Neuronal stem cell (in vitro differentiated cells): Measurements from ENCODE around the gene RNASE3.

Experiments
- DNase-seq: peaks from one replicate; pipeline ENCODE4 v3.0.0-alpha.2; 2013; ENCODE audit warnings: low spot score
- H2AFZ ChIP-seq: one replicate; pipeline ENCODE4 v1.6.1; 2013; ENCODE audit warnings: mild to moderate bottlenecking, low read length, inconsistent platforms
- H2AK5ac ChIP-seq: 2 replicates; pipeline ENCODE4 v1.6.1; 2013; ENCODE audit warnings: low read depth, mild to moderate bottlenecking, inconsistent platforms, low read length, moderate library complexity, mixed read lengths
- H2BK120ac ChIP-seq: 2 replicates; pipeline ENCODE4 v1.6.1; 2013; ENCODE audit warnings: low read depth, mild to moderate bottlenecking, inconsistent platforms, low read length, moderate library complexity, mixed read lengths
- H2BK12ac ChIP-seq: one replicate; pipeline ENCODE4 v1.6.1; 2013; ENCODE audit warnings: low read length, inconsistent platforms
- H2BK15ac ChIP-seq: 2 replicates; pipeline ENCODE4 v1.6.1; 2013; ENCODE audit warnings: mild to moderate bottlenecking, low read length, inconsistent platforms, mixed read lengths
- H2BK5ac ChIP-seq: one replicate; pipeline ENCODE4 v1.6.1; 2013; ENCODE audit warnings: inconsistent platforms, mild to moderate bottlenecking, low read length, moderate library complexity
- H3K14ac ChIP-seq: one replicate; pipeline ENCODE4 v1.6.1; 2013; ENCODE audit warnings: low read length, inconsistent platforms
- H3K18ac ChIP-seq: 2 replicates; pipeline ENCODE4 v1.6.1; 2013; ENCODE audit warnings: low read length, inconsistent platforms
- H3K23ac ChIP-seq: 2 replicates; pipeline ENCODE4 v1.6.1; 2013; ENCODE audit warnings: low read depth, mild to moderate bottlenecking, mixed read lengths, low read length, inconsistent platforms; ENCODE audit not compliant: poor library complexity
- H3K27ac ChIP-seq: replicated peaks from 3 replicates; pipeline ENCODE4 v1.5.1; 2013; ENCODE audit warnings: low read length, inconsistent platforms
- H3K27me3 ChIP-seq, 3 experiments: 2 replicates each; pipeline ENCODE4 v1.6.1; 2013; ENCODE audit warnings: low read length in 3 of 3, mild to moderate bottlenecking in 2 of 3, inconsistent platforms in 1 of 3, low read depth in 1 of 3, mixed read lengths in 1 of 3, moderate library complexity in 1 of 3; ENCODE audit not compliant: control insufficient read depth in 3 of 3, insufficient read depth in 3 of 3
- H3K36me3 ChIP-seq, 2 donors: replicated peaks in 1 of 2; 2 replicates each; pipeline ENCODE4 v1.6.1; 2013; ENCODE audit warnings: low read length in 2 of 2; ENCODE audit not compliant: control insufficient read depth in 2 of 2, insufficient read depth in 2 of 2
- H3K4ac ChIP-seq: 2 replicates; pipeline ENCODE4 v1.6.1; 2013; ENCODE audit warnings: inconsistent platforms, mild to moderate bottlenecking, low read length, moderate library complexity
- H3K4me1 ChIP-seq, 2 donors: 1 replicate in 1 of 2; 2 replicates in 1 of 2; pipeline ENCODE4 v1.6.1; 2013; ENCODE audit warnings: low read length in 2 of 2, low read depth in 1 of 2; ENCODE audit not compliant: control insufficient read depth in 2 of 2, insufficient read depth in 1 of 2
- H3K4me2 ChIP-seq: one replicate; pipeline ENCODE4 v1.6.1; 2013; ENCODE audit warnings: mild to moderate bottlenecking, low read length, inconsistent platforms; ENCODE audit not compliant: insufficient read depth, poor library complexity, severe bottlenecking
- H3K4me3 ChIP-seq, 2 donors: 2 replicates each; pipeline ENCODE4 v1.5.1; 2013; ENCODE audit warnings: low read length in 2 of 2, mild to moderate bottlenecking in 2 of 2, inconsistent platforms in 1 of 2, moderate library complexity in 1 of 2
- H3K79me1 ChIP-seq: one replicate; pipeline ENCODE4 v1.6.1; 2013; ENCODE audit warnings: low read depth, mild to moderate bottlenecking, inconsistent platforms, low read length, moderate library complexity
- H3K9ac ChIP-seq: one replicate; pipeline ENCODE4 v1.6.1; 2013; ENCODE audit warnings: mild to moderate bottlenecking, low read depth, low read length, inconsistent platforms; ENCODE audit not compliant: poor library complexity
- H3K9me3 ChIP-seq, 2 donors: replicated peaks in 1 of 2; 2 replicates each; pipeline versions ENCODE3 to v1.6.1; 2013; ENCODE audit warnings: low read length in 2 of 2, mild to moderate bottlenecking in 2 of 2, inconsistent platforms in 1 of 2, low read depth in 1 of 2, mixed read lengths in 1 of 2, moderate library complexity in 1 of 2; ENCODE audit not compliant: control insufficient read depth in 2 of 2, insufficient read depth in 1 of 2
- H4K8ac ChIP-seq: one replicate; pipeline ENCODE4 v1.6.1; 2013; ENCODE audit warnings: low read depth, mild to moderate bottlenecking, inconsistent platforms, low read length, moderate library complexity
- H4K91ac ChIP-seq: one replicate; pipeline ENCODE4 v1.6.1; 2013; ENCODE audit warnings: low read length, low read depth, mild to moderate bottlenecking, inconsistent platforms; ENCODE audit not compliant: poor library complexity
- WGBS, 2 donors: extraction: QIAGEN DNeasy Blood & Tissue Kit; methylation state at CpG; one replicate each; pipeline ENCODE4 v1.1.7; 2013; ENCODE audit warnings: missing lambda C conversion rate in 2 of 2, mixed read lengths in 1 of 2; ENCODE audit not compliant: insufficient read length in 2 of 2, insufficient replicate concordance in 1 of 2; ENCODE audit errors: extremely low coverage in 2 of 2; 5-methylcytosine and 5-hydroxymethylcytosine counted together

Gene RNASE3

GRCh38 chr14:20866194-20866593 is 25.0 kb upstream of the RNASE3 start:
- H2AK5ac ChIP-seq: no peak overlapping the region
- no peak overlapping the region for H3K4ac ChIP-seq
- no peaks in the 10 kb centered on the region for H3K79me1 ChIP-seq
- no peak overlapping the region for H3K18ac ChIP-seq
- H3K9ac ChIP-seq: no peak overlapping the region
- WGBS, 2 donors: no CpG with 5 or more reads among the region's 3 CpGs
- H3K9me3 ChIP-seq: no peaks in the 10 kb centered on the region
- H2BK15ac ChIP-seq: no peak overlapping the region
- no peak overlapping the region for H2BK12ac ChIP-seq
- no peak overlapping the region for H3K27ac ChIP-seq
- H3K23ac ChIP-seq: no peak overlapping the region
- no peak overlapping the region for H4K91ac ChIP-seq
- H2AFZ ChIP-seq: no peak overlapping the region
- H4K8ac ChIP-seq: no peak overlapping the region
- no peak overlapping the region for H2BK5ac ChIP-seq
- no peak overlapping the region for H3K14ac ChIP-seq
- peaks cover 0 to 6% (median 0%) of the 10 kb centered on the region in 3 experiments for H3K27me3 ChIP-seq
- no peak overlapping the region for H3K4me3 ChIP-seq
- no peaks in the 10 kb centered on the region for H3K4me1 ChIP-seq
- H2BK120ac ChIP-seq: no peak overlapping the region
- DNase-seq: no peak
- H3K36me3 ChIP-seq: no peaks in the 10 kb centered on the region
- no peak overlapping the region for H3K4me2 ChIP-seq

- WGBS, 2 donors: no CpG with 5 or more reads among the region's 2 CpGs
- H3K27me3 ChIP-seq: peaks cover 0 to 9% (median 0%) of the 10 kb centered on the region in 3 experiments
Observed at GRCh38 chr14:20866963-20867362, 24.2 kb upstream of the RNASE3 start.

GRCh38 chr14:20873370-20874177 is 17.6 kb upstream of the RNASE3 start:
- peak overlapping the region; percentile 28 for H3K4me2 ChIP-seq
- H3K27ac ChIP-seq: no peak overlapping the region
- no peaks in the 10 kb centered on the region for H3K79me1 ChIP-seq
- H3K4me3 ChIP-seq: peak overlapping the region; percentile 8 to 22
- H3K4me1 ChIP-seq: no peaks in the 10 kb centered on the region
- WGBS, 2 donors: no CpG with 5 or more reads among the region's 26 CpGs
- H2BK5ac ChIP-seq: no peak overlapping the region
- no peak overlapping the region for H3K23ac ChIP-seq
- no peaks in the 10 kb centered on the region for H3K36me3 ChIP-seq
- H4K91ac ChIP-seq: no peak overlapping the region
- H3K18ac ChIP-seq: no peak overlapping the region
- H3K9me3 ChIP-seq: peaks cover 0 to 2% of the 10 kb centered on the region in 2 donors
- H2BK12ac ChIP-seq: no peak overlapping the region
- H3K4ac ChIP-seq: no peak overlapping the region
- H3K14ac ChIP-seq: no peak overlapping the region
- no peak overlapping the region for H2BK15ac ChIP-seq
- H2AK5ac ChIP-seq: no peak overlapping the region
- H2BK120ac ChIP-seq: no peak overlapping the region
- no peak overlapping the region for H4K8ac ChIP-seq
- DNase-seq: peak; percentile 70
- peak overlapping the region; percentile 30 for H3K9ac ChIP-seq
- H2AFZ ChIP-seq: peak overlapping the region; percentile 85
- H3K27me3 ChIP-seq: peaks cover 0 to 9% (median 0%) of the 10 kb centered on the region in 3 experiments

More at GRCh38 chr14:20866963-20867362, 24.2 kb upstream of the RNASE3 start:
- Histone ChIP-seq H2BK5ac (no peak overlapping the region), H3K14ac (no peak overlapping the region), H3K23ac (no peak overlapping the region), H3K79me1 (no peaks in the 10 kb centered on the region), H2BK15ac (no peak overlapping the region), H3K18ac (no peak overlapping the region), H4K8ac (no peak overlapping the region), H2BK12ac (no peak overlapping the region), H3K27ac (no peak overlapping the region), H4K91ac (no peak overlapping the region), H3K4me1 (no peaks in the 10 kb centered on the region), H3K9ac (no peak overlapping the region), H2AK5ac (no peak overlapping the region), H2BK120ac (no peak overlapping the region), H3K9me3 (no peaks in the 10 kb centered on the region), H3K36me3 (no peaks in the 10 kb centered on the region), H3K4ac (no peak overlapping the region), H2AFZ (no peak overlapping the region), H3K4me3 (no peak overlapping the region), H3K4me2 (no peak overlapping the region)
- no peak for DNase-seq

GRCh38 chr14:20877016-20877415 is 14.2 kb upstream of the RNASE3 start:
- Histone ChIP-seq H2AFZ (no peak overlapping the region), H2BK12ac (no peak overlapping the region), H3K4me2 (no peak overlapping the region), H3K18ac (no peak overlapping the region), H3K4me1 (no peaks in the 10 kb centered on the region), H3K4me3 (no peak overlapping the region), H2BK5ac (no peak overlapping the region), H2BK120ac (no peak overlapping the region), H3K14ac (no peak overlapping the region), H3K4ac (no peak overlapping the region), H3K23ac (no peak overlapping the region), H2BK15ac (no peak overlapping the region), H4K91ac (no peak overlapping the region), H3K9ac (no peak overlapping the region), H3K9me3 (peaks cover 0 to 2% of the 10 kb centered on the region in 2 donors), H4K8ac (no peak overlapping the region), H3K27ac (no peak overlapping the region), H2AK5ac (no peak overlapping the region), H3K36me3 (no peaks in the 10 kb centered on the region), H3K27me3 (no peaks in the 10 kb centered on the region), H3K79me1 (no peaks in the 10 kb centered on the region)
- DNase-seq: no peak
